H1 (cell line): Measurements from ENCODE around the gene ARHGAP23.

Source experiments
- CHD2 ChIP-seq: IDR thresholded peaks from 2 replicates; pipeline ENCODE4 v1.6.1; 2012; ENCODE audit warnings: low read length, improper control_type of control experiment
- CREB1 ChIP-seq: IDR thresholded peaks from 2 replicates; pipeline ENCODE4 v1.6.1; 2012; ENCODE audit warnings: inconsistent platforms
- CTCF ChIP-seq, 3 experiments: IDR thresholded peaks; 1 replicate in 2 of 3; 2 replicates in 1 of 3; pipeline versions ENCODE4 v1.5.1 to v1.6.1; 2011; ENCODE audit warnings: low read length in 3 of 3, mild to moderate bottlenecking in 3 of 3, inconsistent platforms in 2 of 3, low read depth in 1 of 3, moderate library complexity in 1 of 3; ENCODE audit not compliant: insufficient read depth in 1 of 3; ENCODE audit errors: control extremely low read depth in 1 of 3
- EP300 ChIP-seq, 2 experiments: IDR thresholded peaks; 1 replicate in 1 of 2; 2 replicates in 1 of 2; pipeline ENCODE4 v1.6.1; 2011 to 2012; ENCODE audit warnings: low read depth in 2 of 2, low read length in 2 of 2, mild to moderate bottlenecking in 2 of 2, borderline replicate concordance in 1 of 2, inconsistent platforms in 1 of 2, moderate library complexity in 1 of 2
- EZH2 ChIP-seq: fragments of 200-600 bp; sonication (generic); IDR thresholded peaks from 2 replicates; pipeline ENCODE4 v1.7.1; 2012; ENCODE audit warnings: low read depth, mild to moderate bottlenecking, moderate library complexity, low read length, inconsistent platforms; ENCODE audit not compliant: severe bottlenecking
- GABPA ChIP-seq: IDR thresholded peaks from 2 replicates; pipeline ENCODE4 v1.6.1; 2011; ENCODE audit warnings: mild to moderate bottlenecking, low read length, moderate library complexity, borderline replicate concordance; ENCODE audit not compliant: insufficient read depth
- POLR2A ChIP-seq, 2 experiments: IDR thresholded peaks; 1 replicate in 1 of 2; 2 replicates in 1 of 2; pipeline ENCODE4 v1.6.1; 2011; ENCODE audit warnings: low read depth in 2 of 2, low read length in 2 of 2, mild to moderate bottlenecking in 2 of 2; ENCODE audit errors: control extremely low read depth in 1 of 2
- RAD21 ChIP-seq, 2 experiments: IDR thresholded peaks in 1 of 2; conservative IDR thresholded peaks in 1 of 2; 2 replicates each; pipeline ENCODE4 v1.6.1; 2011; ENCODE audit warnings: low read depth in 2 of 2, low read length in 2 of 2, improper control_type of control experiment in 1 of 2, inconsistent platforms in 1 of 2, mild to moderate bottlenecking in 1 of 2, moderate library complexity in 1 of 2
- RFX5 ChIP-seq: IDR thresholded peaks from 2 replicates; pipeline ENCODE4 v1.6.1; 2011; ENCODE audit warnings: low read depth, low read length, improper control_type of control experiment, borderline replicate concordance
- RNF2 ChIP-seq: fragments of 200-900, 300-1000 bp; sonication (generic); IDR thresholded peaks from 2 replicates; pipeline ENCODE4 v1.7.1; 2016; ENCODE audit warnings: borderline replicate concordance, low read depth, mild to moderate bottlenecking, antibody characterized with exemption, low read length; ENCODE audit not compliant: poor library complexity, severe bottlenecking; ENCODE audit errors: missing control alignments
- TF ChIP-seq, protein P1 (sequence below): IDR thresholded peaks from 2 replicates; pipeline ENCODE4 v1.6.1; 2012; ENCODE audit warnings: low read length, inconsistent platforms

GRCh38 chr17:38560503-38561318 lies 132.4 kb downstream of the ARHGAP23 start:
- TF ChIP-seq CREB1, result no peak
- no peak for TF ChIP-seq CTCF (IDR thresholded peaks at IDR 0.05; ENCODE audit: control extremely low read depth in 1 of 3, insufficient read depth in 1 of 3, low read depth in 1 of 3, low read length in 3 of 3)
- TF ChIP-seq EZH2, result no peak
- TF ChIP-seq, protein P1, sequence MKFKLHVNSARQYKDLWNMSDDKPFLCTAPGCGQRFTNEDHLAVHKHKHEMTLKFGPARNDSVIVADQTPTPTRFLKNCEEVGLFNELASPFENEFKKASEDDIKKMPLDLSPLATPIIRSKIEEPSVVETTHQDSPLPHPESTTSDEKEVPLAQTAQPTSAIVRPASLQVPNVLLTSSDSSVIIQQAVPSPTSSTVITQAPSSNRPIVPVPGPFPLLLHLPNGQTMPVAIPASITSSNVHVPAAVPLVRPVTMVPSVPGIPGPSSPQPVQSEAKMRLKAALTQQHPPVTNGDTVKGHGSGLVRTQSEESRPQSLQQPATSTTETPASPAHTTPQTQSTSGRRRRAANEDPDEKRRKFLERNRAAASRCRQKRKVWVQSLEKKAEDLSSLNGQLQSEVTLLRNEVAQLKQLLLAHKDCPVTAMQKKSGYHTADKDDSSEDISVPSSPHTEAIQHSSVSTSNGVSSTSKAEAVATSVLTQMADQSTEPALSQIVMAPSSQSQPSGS, result no peak
- no peak for TF ChIP-seq EP300 (IDR thresholded peaks at IDR 0.05; ENCODE audit: borderline replicate concordance in 1 of 2, low read depth in 2 of 2, low read length in 2 of 2)
- TF ChIP-seq CHD2, result no peak
- TF ChIP-seq RAD21 (IDR thresholded peaks at IDR 0.05 in 1 of 2, conservative IDR thresholded peaks at IDR 0.05 in 1 of 2; ENCODE audit: low read depth in 2 of 2, low read length in 2 of 2), result no peak
- TF ChIP-seq RNF2, result no peak
- TF ChIP-seq GABPA, result no peak; the same call in 1 of the 2 replicates
- no peak for TF ChIP-seq RFX5
- no peak for TF ChIP-seq POLR2A (IDR thresholded peaks at IDR 0.05; ENCODE audit: control extremely low read depth in 1 of 2, low read depth in 2 of 2, low read length in 2 of 2)
